ENCODE data around the gene BMX.

GRCh38 chrX:15600049-15600448 is 99.4 kb downstream of the BMX start:
- TF ChIP-seq POLR2A (IDR thresholded peaks at IDR 0.05; ENCODE audit: low read length), result no peak
- no peak for TF ChIP-seq GATA1 (IDR thresholded peaks at IDR 0.05; ENCODE audit: low read depth, low read length)
